Suprapubic skin (tissue), 4 donors: ENCODE data around the gene MFAP3L. TPM values are rescaled to one million over a fixed set of nuclear protein-coding genes. Genes with fewer than 3 reads are reported as not detected.
"Not testable (repeated sequence)": the region's sequence is repeated elsewhere in the genome, so short reads cannot be mapped to it uniquely, and the experiment has no call there.

Source experiments
- DNase-seq, 2 donors: peaks; one replicate each; pipeline ENCODE4 v3.0.0-alpha.2; 2019; ENCODE audit warnings: low spot score in 2 of 2
- H3K27ac ChIP-seq: fragments of 200-600 bp; sonication (generic); one replicate; pipeline ENCODE4 v1.5.1; 2019
- H3K27me3 ChIP-seq: fragments of 200-600 bp; sonication (generic); one replicate; pipeline ENCODE4 v1.5.1; 2019
- H3K36me3 ChIP-seq: fragments of 200-600 bp; sonication (generic); one replicate; pipeline ENCODE4 v1.5.1; 2019
- H3K4me1 ChIP-seq: fragments of 200-600 bp; sonication (generic); one replicate; pipeline ENCODE4 v1.5.1; 2019
- H3K4me3 ChIP-seq: fragments of 200-600 bp; sonication (generic); one replicate; pipeline ENCODE4 v1.5.1; 2019; ENCODE audit warnings: mild to moderate bottlenecking
- H3K9me3 ChIP-seq: fragments of 200-600 bp; sonication (generic); one replicate; pipeline ENCODE4 v1.5.1; 2019
- EP300 ChIP-seq: sonication (generic); formaldehyde crosslinking; IDR thresholded peaks from one replicate; pipeline ENCODE4 v1.6.1; 2017; ENCODE audit warnings: antibody characterized with exemption
- POLR2A ChIP-seq, 2 donors: fragments of 450-650 bp; IDR thresholded peaks; one replicate each; pipeline ENCODE4 v1.6.1; 2017; ENCODE audit warnings: antibody characterized with exemption in 2 of 2, mild to moderate bottlenecking in 2 of 2, moderate library complexity in 2 of 2
- POLR2AphosphoS5 ChIP-seq, 3 donors: sonication (generic); formaldehyde crosslinking; IDR thresholded peaks; one replicate each; pipeline ENCODE4 v1.6.1; 2017; ENCODE audit warnings: antibody characterized with exemption in 3 of 3
- WGBS: methylation state at CpG from one replicate; pipeline ENCODE4 v1.1.5; 2018; 5-methylcytosine and 5-hydroxymethylcytosine counted together
- total RNA-seq, 4 donors: library from RNA; depleted of rRNA; stranded (reverse); fragments of >200 nt; gene quantifications; one replicate each; pipeline ENCODE4 v1.1.0, GENCODE V29; 2016
- TF ChIP-seq, protein P1 (sequence below), 2 donors: fragments of 200-600 bp in 1 of 2; fragments of 450-650 bp in 1 of 2; sonication (generic) in 1 of 2; IDR thresholded peaks; one replicate each; pipeline ENCODE4 v1.5.1; 2016 to 2019; ENCODE audit warnings: antibody characterized with exemption in 2 of 2, mild to moderate bottlenecking in 1 of 2, moderate library complexity in 1 of 2

MFAP3L gene
- total RNA-seq, 4 donors from 2014 or later: 41.4 to 67.0 (median 58.9) TPM

DNA sequence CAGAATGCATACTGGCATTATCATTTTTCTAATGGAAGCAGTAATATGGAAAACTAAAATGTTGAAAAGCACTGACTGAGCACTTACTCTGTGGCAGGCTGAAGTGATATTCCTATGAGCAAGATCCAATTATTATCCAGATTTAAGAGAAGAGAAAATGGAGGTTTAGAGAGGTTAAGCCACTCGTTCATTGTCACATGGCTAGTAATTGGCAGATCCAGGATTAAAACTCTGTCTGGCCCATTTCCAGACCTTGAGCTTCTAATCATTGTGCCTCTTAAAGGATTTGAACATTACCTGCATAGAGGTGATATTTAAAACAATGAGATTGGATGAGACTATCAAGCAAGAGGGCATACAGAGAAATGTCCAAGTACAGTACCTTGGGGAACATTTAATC, 80.6 kb downstream of the MFAP3L start:
- TF ChIP-seq EP300 (no peak), POLR2AphosphoS5 (IDR thresholded peaks at IDR 0.05) (no peak), POLR2A (IDR thresholded peaks at IDR 0.05) (no peak)
- TF ChIP-seq, protein P1, sequence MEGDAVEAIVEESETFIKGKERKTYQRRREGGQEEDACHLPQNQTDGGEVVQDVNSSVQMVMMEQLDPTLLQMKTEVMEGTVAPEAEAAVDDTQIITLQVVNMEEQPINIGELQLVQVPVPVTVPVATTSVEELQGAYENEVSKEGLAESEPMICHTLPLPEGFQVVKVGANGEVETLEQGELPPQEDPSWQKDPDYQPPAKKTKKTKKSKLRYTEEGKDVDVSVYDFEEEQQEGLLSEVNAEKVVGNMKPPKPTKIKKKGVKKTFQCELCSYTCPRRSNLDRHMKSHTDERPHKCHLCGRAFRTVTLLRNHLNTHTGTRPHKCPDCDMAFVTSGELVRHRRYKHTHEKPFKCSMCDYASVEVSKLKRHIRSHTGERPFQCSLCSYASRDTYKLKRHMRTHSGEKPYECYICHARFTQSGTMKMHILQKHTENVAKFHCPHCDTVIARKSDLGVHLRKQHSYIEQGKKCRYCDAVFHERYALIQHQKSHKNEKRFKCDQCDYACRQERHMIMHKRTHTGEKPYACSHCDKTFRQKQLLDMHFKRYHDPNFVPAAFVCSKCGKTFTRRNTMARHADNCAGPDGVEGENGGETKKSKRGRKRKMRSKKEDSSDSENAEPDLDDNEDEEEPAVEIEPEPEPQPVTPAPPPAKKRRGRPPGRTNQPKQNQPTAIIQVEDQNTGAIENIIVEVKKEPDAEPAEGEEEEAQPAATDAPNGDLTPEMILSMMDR (IDR thresholded peaks at IDR 0.05): no peak
- no peak for DNase-seq
- H3K9me3 ChIP-seq: no peaks in the 10 kb centered on the region
- H3K36me3 ChIP-seq: no peaks in the 10 kb centered on the region
- WGBS: 58% methylated on average over 1 of the region's 1 CpG
- no peaks in the 10 kb centered on the region for H3K27me3 ChIP-seq
- H3K4me1 ChIP-seq: no peaks in the 10 kb centered on the region
- H3K27ac ChIP-seq: no peak overlapping the region
- no peak overlapping the region for H3K4me3 ChIP-seq

DNA sequence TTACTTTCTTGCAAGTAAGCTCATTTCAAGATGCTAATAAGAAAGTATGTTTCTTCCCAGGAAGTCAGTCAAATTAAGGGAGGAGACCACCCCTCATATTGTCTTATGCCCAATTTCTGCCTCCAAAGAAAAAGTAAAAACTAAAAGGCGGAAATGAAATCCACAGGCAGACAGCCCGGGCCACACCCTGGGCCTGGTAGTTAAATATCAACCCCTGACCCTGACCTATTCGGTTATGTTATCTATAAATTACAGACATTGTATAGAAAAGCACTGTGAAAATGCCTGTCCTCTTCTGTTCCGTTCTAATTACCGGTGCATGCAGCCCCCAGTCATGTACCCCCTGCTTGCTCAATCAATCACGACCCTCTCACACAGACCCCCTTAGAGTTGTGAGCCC, 82.6 kb downstream of the MFAP3L start:
- H3K27me3 ChIP-seq, H3K4me3 ChIP-seq, H3K27ac ChIP-seq, H3K9me3 ChIP-seq, DNase-seq, H3K4me1 ChIP-seq, H3K36me3 ChIP-seq: not testable (repeated sequence)
- WGBS: 92% methylated on average over 6 of the region's 6 CpGs

DNA sequence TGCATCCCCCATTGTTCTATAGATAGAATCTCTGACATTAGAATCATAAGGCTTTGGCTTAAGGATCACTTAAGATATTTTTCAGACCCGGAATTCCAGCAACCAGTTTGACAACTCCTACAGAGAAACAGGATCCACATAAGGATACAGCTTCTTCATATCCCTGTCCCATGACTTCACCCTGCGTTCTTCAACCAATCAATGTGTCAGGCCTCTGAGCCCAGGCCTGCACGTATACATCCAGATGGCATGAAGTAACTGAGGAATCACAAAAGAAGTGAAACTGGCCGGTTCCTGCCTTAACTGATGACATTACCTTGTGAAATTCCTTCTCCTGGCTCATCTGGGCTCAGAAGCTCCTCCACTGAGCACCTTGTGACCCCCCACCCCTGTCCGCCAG, 85.1 kb downstream of the MFAP3L start:
- H3K27me3 ChIP-seq: no peaks in the 10 kb centered on the region
- no peaks in the 10 kb centered on the region for H3K9me3 ChIP-seq
- no peak overlapping the region for H3K27ac ChIP-seq
- DNase-seq: no peak
- no peaks in the 10 kb centered on the region for H3K36me3 ChIP-seq
- no peak overlapping the region for H3K4me3 ChIP-seq
- WGBS: 76% methylated on average over 5 of the region's 5 CpGs
- no peaks in the 10 kb centered on the region for H3K4me1 ChIP-seq
- TF ChIP-seq POLR2A (IDR thresholded peaks at IDR 0.05) (no peak), POLR2AphosphoS5 (IDR thresholded peaks at IDR 0.05) (no peak), EP300 (no peak)
- TF ChIP-seq, protein P1 (IDR thresholded peaks at IDR 0.05): no peak

DNA sequence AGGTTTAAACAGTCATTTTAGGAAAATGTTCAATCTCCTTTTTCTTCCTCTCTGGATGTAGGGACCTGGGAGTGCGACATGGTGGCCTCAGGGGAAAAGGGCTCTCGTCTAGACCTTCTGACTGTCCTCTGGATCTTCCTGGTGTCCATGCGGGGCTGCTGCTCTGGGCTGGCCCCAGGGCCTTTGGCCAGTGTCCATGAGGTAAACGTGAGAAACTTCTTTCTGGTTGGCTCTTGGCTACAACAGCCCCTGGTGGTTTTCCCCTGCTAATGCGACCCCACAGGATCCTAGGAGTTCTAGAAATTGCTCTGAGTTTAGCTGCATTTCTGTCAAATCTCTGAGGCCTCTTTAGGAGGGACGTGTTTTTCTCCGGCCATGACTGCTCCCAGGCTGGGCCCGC, 85.7 kb downstream of the MFAP3L start:
- Histone ChIP-seq H3K4me1 (no peaks in the 10 kb centered on the region), H3K9me3 (no peaks in the 10 kb centered on the region), H3K36me3 (no peaks in the 10 kb centered on the region), H3K27ac (no peak overlapping the region), H3K4me3 (no peak overlapping the region), H3K27me3 (no peaks in the 10 kb centered on the region)
- WGBS: 82% methylated on average over 8 of the region's 8 CpGs
- no peak for DNase-seq
- TF ChIP-seq POLR2AphosphoS5 (IDR thresholded peaks at IDR 0.05): no peak
- TF ChIP-seq, protein P1 (IDR thresholded peaks at IDR 0.05): no peak
- no peak for TF ChIP-seq EP300
- TF ChIP-seq POLR2A (IDR thresholded peaks at IDR 0.05): no peak

Other genes with a start within 250 kb of the MFAP3L start
- under 1 TPM in 3 of 4 donors, not detected in 1; 0.86 to 0.98 (median 0.97) TPM for gene AADAT, start 63.6 kb upstream of the MFAP3L start, total RNA-seq